Measurements from ENCODE around the gene IPO4. TPM values are rescaled to one million over a fixed set of nuclear protein-coding genes. Genes with fewer than 3 reads are reported as not detected.
A peak's percentile ranks its signal among the peaks of the same experiment; 100 is the strongest.

The IPO4 gene, protein sequence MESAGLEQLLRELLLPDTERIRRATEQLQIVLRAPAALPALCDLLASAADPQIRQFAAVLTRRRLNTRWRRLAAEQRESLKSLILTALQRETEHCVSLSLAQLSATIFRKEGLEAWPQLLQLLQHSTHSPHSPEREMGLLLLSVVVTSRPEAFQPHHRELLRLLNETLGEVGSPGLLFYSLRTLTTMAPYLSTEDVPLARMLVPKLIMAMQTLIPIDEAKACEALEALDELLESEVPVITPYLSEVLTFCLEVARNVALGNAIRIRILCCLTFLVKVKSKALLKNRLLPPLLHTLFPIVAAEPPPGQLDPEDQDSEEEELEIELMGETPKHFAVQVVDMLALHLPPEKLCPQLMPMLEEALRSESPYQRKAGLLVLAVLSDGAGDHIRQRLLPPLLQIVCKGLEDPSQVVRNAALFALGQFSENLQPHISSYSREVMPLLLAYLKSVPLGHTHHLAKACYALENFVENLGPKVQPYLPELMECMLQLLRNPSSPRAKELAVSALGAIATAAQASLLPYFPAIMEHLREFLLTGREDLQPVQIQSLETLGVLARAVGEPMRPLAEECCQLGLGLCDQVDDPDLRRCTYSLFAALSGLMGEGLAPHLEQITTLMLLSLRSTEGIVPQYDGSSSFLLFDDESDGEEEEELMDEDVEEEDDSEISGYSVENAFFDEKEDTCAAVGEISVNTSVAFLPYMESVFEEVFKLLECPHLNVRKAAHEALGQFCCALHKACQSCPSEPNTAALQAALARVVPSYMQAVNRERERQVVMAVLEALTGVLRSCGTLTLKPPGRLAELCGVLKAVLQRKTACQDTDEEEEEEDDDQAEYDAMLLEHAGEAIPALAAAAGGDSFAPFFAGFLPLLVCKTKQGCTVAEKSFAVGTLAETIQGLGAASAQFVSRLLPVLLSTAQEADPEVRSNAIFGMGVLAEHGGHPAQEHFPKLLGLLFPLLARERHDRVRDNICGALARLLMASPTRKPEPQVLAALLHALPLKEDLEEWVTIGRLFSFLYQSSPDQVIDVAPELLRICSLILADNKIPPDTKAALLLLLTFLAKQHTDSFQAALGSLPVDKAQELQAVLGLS
- 10 to 100 TPM; 32.8 to 42.1 (median 40.5) TPM for polyA plus RNA-seq (ENCODE audit: insufficient read length in 3 of 3)
- long read RNA-seq, donor 1, transcript IPO4-206 (5 exons, 554 nt), result major isoform, 5 of 52 reads
- long read RNA-seq, donor 1, partial matches to known transcripts, result 44 of 52 reads
- long read RNA-seq, donor 1, other reads (novel, unspliced or antisense), result 0 of 52 reads
- long read RNA-seq, donor 2, transcript IPO4-206 (5 exons, 554 nt), result major isoform, 5 of 49 reads
- long read RNA-seq, donor 2, partial matches to known transcripts, result 36 of 49 reads
- long read RNA-seq, donor 2, other reads (novel, unspliced or antisense), result 6 of 49 reads
- long read RNA-seq, donor 3, partial matches to known transcripts, result 81 of 96 reads
- long read RNA-seq, donor 3, other reads (novel, unspliced or antisense), result 7 of 96 reads
- long read RNA-seq, donor 4, partial matches to known transcripts, result 46 of 50 reads
- long read RNA-seq, donor 4, other reads (novel, unspliced or antisense), result 0 of 50 reads
- long read RNA-seq, donor 5, result 0 reads
- long read RNA-seq, donor 6, partial matches to known transcripts, result 0 of 5 reads
- long read RNA-seq, donor 6, other reads (novel, unspliced or antisense), result 0 of 5 reads
- long read RNA-seq, donor 7, transcript IPO4-201 (30 exons, 3,646 nt), result major isoform, 5 of 8 reads
- long read RNA-seq, donor 7, partial matches to known transcripts, result 0 of 8 reads
- long read RNA-seq, donor 7, other reads (novel, unspliced or antisense), result 0 of 8 reads
- long read RNA-seq, donor 8, result 0 reads
- long read RNA-seq, donor 9, partial matches to known transcripts, result 0 of 3 reads
- long read RNA-seq, donor 9, other reads (novel, unspliced or antisense), result 0 of 3 reads
- long read RNA-seq, donor 10, partial matches to known transcripts, result 0 of 3 reads
- long read RNA-seq, donor 10, other reads (novel, unspliced or antisense), result 0 of 3 reads
- long read RNA-seq, donor 11, partial matches to known transcripts, result 15 of 18 reads
- long read RNA-seq, donor 11, other reads (novel, unspliced or antisense), result 0 of 18 reads
- long read RNA-seq, donor 12, partial matches to known transcripts, result 0 of 3 reads
- long read RNA-seq, donor 12, other reads (novel, unspliced or antisense), result 0 of 3 reads
- long read RNA-seq, donor 13, result 0 reads
- long read RNA-seq, donor 14, partial matches to known transcripts, result 0 of 3 reads
- long read RNA-seq, donor 14, other reads (novel, unspliced or antisense), result 0 of 3 reads
- long read RNA-seq, donor 15, partial matches to known transcripts, result 26 of 28 reads
- long read RNA-seq, donor 15, other reads (novel, unspliced or antisense), result 0 of 28 reads
- long read RNA-seq, donor 16, partial matches to known transcripts, result 5 of 11 reads
- long read RNA-seq, donor 16, other reads (novel, unspliced or antisense), result 0 of 11 reads

DNA sequence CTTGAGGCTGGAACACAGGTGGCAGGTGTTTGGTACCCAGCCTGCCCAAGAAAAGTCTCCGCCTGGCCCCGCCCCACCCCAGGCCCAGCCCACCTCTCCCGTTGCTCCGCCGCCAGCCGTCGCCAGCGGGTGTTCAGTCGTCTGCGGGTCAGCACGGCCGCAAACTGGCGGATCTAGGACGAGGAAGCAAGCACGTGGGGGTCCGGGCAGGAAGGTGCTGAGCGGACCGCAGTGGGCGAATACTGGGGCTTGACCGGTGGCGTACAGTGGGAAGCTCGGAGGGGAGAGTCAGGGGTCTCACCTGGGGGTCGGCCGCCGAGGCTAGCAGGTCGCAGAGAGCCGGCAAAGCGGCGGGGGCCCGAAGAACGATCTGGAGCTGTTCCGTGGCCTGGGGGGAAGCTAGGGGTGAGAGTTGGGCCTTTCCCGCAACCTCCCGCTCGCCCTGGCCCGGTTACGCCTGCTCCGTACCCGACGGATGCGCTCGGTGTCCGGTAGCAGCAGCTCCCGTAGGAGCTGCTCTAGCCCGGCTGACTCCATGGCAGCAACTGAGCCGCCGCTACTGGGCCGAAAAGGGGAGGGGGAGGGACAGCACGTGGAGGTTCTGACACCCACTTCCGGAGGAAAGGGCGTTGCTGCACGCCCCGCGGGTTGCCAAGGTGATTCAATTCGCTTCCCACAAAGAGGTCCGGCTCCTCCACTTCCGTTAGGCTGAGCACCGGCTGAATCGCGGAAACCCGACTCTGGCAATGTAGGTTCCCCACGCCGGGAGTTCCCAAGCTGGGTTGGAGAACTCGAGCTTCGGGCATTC is at the start of gene IPO4:
Gene IPO4 (minus strand): TSS at position 566 of the 808 bp plus-strand sequence. CDS start 29 bp downstream, at position 537.
- DNase-seq (ENCODE audit: extremely low read depth in 1 of 11, low read depth in 9 of 11, low spot score in 4 of 11), result peak in 10 of 11 donors; percentile 91 to 97 (median 94)

DNA sequence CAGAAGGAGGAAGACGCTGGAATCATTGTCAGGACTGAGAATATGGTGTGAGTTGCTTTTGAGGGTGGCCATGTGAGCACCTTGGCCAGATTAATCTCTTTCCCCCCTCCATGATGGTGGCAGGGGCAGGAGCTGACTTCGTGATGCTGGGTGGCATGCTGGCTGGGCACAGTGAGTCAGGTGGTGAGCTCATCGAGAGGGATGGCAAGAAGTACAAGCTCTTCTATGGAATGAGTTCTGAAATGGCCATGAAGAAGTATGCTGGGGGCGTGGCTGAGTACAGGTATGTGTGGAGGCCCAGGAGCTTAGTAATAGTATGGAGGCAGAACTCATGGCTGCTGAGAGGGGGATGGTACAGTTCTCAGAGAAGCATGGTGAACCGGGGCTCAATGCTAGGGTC is 49.5 kb upstream of the IPO4 start:
- DNase-seq (ENCODE audit: extremely low read depth in 1 of 11, low read depth in 9 of 11, low spot score in 4 of 11), result no peak

DNA sequence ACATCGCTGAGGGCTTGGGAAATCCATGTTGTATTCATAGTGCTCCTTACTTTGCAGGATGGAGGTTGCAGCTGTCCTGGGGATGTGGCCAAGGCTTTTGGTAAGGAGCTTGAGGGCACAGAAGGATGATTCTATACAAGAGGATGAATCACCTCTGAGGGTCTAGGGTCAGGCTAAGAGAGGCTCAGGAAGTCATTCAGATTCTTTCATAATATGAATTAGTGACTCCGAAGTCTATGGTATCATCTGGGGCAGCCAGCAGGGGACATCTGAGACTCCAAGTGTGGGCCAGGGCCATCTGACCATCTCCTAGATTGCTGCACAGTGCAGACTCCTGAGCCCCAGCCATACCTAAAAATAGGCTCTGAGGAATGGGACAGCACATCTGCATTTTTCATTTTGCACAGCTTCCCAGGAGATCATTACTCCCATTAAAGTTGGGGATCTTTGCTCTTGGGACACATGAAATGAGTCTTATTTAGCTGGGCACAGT is 48.9 kb upstream of the IPO4 start:
- DNase-seq (ENCODE audit: extremely low read depth in 1 of 11, low read depth in 9 of 11, low spot score in 4 of 11), result no peak

DNA sequence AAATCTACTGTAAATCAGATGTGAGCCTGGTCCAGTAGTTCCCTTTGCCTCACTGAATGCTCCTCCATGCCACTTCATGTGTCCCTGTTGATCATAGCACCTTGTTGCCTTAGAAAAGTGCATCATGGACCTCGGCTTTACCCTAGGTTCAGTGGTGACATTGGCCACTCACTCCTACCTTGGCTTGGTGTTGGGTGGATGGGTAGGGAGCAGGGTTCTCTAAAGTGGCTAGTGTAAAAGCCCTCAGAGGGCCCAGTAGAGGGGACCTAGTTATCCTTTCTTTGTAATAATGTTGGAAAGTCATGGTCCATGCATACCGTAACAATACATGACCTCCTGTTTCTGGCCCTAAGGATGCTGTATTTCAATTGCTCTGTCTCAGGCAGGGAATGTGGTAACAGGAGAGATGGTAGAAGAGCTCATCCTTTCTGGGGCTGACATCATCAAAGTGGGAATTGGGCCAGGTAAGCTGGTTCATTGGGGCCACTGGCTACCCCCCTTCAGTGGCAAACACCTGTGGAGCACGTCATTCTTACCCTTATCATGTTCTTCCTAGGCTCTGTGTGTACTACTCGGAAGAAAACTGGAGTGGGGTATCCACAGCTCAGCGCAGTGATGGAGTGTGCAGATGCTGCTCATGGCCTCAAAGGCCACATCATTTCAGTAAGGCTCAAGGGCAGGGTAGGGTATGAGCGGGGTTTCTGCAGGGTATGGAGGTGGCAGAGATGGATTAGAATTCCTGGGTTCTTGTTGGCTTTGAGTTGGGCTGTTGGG is 48.3 kb upstream of the IPO4 start:
- no peak for DNase-seq (ENCODE audit: extremely low read depth in 1 of 11, low read depth in 9 of 11, low spot score in 4 of 11)

DNA sequence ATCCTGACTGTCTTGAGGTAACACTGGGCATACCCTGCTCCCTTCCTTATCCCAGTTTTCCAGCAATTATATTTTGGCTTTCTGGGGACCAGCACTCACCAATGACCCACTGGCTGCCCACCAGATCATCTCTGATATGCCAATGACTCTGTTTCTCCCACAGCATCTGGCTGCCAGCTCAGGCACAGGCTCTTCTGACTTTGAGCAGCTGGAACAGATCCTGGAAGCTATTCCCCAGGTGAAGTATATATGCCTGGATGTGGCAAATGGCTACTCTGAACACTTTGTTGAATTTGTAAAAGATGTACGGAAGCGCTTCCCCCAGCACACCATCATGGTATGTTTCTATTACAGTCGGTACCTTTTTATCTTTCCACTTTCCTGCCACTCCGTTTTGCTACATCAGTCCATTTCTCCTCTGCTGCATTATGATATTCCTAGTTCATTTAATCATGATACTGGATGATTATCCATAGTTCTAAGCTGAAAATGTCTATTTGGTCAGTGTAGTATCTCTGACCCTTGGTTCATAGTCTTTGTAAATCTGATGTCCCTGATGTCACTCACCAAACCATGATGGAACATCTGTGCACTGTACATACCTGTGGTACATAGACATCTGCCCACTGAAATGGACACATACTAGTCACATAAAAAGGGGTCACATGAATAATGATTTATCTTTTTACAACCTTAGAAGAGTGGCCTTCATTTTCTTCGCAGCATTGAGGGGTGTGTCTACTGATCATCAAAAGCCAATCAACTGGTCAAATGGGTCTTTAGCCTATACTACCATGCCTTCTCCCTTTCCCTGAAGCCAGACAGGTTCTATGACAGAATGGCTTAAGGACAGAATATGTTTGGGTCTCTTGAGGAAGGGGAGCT is 47.4 kb upstream of the IPO4 start:
- DNase-seq (ENCODE audit: extremely low read depth in 1 of 11, low read depth in 9 of 11, low spot score in 4 of 11), result no peak

DNA sequence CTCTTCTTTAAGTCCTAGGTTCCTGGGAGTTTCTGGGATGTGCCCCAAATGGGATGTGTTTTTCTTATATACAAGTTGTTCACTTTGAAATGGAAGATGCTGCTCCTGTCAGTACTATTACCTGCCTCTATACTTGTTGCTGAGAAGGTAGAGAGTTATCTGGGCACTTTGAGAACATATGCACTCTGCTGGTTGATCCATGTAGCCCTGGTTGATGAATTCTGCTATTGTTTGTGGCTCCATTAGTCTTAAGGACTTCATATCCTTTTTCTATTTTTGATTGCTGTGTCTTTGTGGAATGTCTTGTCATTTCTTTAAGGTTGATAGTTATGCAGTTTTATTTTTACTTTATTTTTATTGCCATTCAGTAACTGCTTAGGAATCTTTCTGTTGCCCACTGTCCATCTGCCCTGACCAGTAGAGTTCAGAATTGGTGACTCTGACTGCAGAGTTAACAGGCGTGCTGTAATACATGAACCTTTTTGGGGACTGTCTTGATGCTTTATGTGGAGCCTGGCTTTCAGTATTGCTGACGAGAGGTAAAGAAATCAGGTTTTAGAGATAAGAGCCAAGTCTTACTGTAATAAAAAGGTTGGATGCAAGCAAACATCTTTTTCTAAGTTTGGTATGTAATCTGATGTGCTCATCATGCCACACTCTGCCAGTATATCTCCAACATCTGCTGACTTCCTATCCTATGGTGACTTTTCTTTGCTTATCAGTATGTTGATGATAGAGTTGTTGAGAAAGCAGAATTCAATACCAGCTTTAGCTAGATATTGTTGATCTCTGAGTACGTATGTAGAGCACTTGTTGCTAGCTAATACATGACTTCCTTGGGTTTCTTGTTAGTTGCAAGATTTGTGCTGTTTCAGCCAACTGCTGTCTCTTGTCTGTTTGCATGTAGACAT is 45.7 kb upstream of the IPO4 start:
- no peak for DNase-seq (ENCODE audit: extremely low read depth in 1 of 11, low read depth in 9 of 11, low spot score in 4 of 11)

DNA sequence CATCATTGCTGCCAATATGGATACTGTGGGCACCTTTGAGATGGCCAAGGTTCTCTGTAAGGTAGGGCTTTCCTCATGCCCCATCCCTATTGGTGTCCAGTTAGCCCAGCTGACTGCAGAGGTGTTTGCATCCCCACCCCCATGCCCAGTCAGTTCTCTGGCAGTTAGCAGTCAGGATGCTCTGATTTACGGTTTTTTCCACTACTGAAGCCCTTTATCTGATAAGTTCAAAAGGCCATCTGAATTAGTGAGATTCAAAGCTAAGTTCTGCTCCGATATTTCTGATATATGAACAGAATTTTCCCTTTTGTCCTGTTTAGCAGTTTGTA is 44.9 kb upstream of the IPO4 start:
- DNase-seq (ENCODE audit: extremely low read depth in 1 of 11, low read depth in 9 of 11, low spot score in 4 of 11), result no peak

DNA sequence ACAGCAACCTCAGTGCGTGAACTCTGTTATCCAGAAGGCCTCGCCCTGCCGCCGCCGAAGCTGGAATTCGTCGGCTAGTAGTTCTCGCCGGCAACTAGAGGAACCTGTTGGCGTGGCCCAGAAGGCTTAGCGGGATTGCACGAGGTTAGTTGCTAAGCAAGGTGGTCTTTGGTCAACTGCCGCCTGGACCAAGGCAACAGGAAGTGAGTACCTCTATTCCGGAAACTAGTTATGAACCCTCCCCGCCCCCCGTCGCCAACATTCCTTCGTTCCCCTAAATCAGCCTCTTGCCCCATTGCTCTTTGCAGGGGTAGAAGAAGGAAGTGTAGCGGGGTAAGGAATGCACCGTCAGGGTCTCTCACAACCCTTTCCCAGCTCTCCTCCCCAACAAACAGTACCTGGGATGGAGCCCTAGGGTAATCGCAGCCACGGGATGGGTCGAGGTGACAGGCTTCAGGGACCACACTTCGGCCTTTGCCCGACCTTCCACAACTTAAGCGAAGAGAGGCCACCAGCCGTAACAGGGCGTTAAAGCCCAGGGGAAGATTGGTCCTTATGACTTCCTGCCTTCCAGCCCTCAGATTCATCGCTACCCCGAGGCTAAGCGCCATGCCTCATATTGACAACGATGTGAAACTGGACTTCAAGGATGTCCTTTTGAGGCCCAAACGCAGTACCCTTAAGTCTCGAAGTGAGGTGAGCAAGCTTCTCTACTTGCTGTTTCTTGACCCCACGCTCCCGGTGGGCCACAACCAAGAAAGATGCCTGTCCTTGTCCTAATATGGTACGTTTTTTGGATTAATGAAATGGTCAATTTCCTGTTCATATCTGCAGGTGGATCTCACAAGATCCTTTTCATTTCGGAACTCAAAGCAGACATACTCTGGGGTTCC is 44.3 kb upstream of the IPO4 start, which contains the start of gene GMPR2:
Gene GMPR2 (plus strand): TSS at position 285 of the 893 bp plus-strand sequence. CDS start 325 bp downstream, at position 610.
- DNase-seq (ENCODE audit: extremely low read depth in 1 of 11, low read depth in 9 of 11, low spot score in 4 of 11), result peak in 1 of 11 donors; percentile 59

DNA sequence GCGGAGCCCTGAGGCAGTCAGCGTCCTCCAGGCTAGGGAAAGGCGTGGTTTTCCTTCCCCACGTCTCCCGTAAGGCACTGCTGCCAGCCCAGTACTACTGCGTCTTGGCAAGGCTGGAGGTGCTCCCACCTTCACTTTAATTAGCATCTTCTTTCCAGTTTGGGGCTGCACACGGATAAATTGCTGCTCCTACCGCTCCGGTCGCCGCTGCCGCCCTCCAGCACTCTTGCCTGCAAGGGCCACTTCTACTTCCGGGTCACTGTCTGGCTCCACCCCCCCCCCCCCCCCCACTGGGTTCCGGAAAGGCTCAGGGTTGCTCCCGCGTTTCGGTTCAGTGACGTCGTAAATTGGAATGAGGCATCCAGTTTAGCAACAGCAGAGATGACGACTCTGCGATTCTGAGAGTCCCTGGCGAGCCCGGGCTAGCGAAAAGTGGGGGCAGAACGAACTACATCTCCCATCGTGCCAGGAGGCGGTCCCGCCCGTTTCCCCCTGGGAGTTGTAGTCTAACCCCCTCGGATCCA is 43.6 kb upstream of the IPO4 start, which contains the start of gene NEDD8:
Gene NEDD8 (minus strand): TSS at position 247 of the 524 bp plus-strand sequence. CDS start 100 bp downstream, at position 147.
- DNase-seq (ENCODE audit: extremely low read depth in 1 of 11, low read depth in 9 of 11, low spot score in 4 of 11), result peak; percentile 72 to 85 (median 83)

DNA sequence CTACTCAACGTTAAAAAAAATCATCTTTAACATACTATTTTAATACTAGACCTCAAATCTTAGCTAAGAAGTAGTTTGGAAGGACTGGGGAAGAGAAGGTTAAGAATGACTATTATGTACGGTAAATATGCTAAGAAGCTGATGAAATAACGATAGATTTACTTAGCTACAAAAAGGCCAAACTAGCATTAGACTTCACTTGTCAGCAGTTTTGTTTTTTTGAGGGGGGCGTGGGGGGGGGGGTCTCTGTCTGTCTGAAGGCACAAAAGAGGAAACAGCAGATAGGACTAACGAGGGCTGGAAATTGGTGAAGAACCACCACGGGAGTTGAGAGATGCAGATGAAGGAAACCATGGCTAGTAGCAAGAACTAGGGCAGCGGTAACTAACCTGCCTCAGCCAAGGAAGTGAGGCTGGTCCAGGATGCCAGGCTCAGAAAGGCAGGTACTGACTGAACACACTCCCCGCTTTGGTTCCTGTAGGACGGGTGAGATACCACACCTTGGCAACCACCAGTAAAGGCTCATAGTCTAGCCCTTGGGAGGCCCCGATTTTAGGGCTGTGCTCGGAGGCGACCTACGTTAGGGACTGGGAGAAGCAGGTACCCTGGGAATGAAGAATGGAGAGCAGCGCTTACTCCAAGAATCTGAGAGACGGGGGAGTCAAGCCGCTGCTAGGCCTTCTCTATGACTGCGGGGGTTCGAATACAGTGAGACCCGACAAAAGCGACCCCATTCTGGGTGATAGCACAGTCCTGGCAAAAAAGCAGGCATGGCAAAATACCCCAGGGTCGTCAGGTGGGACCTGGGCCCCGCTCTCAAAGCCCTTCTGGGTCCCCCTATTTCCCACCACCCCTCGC is 42.9 kb upstream of the IPO4 start:
- DNase-seq (ENCODE audit: extremely low read depth in 1 of 11, low read depth in 9 of 11, low spot score in 4 of 11), result no peak

DNA sequence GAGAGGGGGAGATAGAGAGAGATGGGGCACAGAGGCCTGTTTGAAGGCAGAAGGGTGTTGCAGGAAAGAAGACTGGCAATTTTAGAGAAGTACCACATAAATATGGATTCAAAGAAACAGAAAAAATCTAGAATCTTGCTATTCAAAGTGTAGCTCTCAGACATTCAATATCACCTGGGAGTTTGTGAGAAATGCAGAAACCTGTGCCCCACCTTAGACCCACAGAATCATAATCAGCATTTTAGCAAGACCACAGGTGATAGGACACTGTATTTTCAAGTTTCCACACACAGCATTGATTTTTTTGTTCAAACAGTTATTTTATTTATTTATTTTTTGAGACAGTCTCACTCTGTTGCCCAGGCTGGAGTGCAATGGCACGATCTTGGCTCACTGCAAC is 40.3 kb upstream of the IPO4 start:
- DNase-seq (ENCODE audit: extremely low read depth in 1 of 11, low read depth in 9 of 11, low spot score in 4 of 11), result no peak
